HepG2 (cell line): ENCODE measurements around the gene CASKIN1. TPM values are rescaled to one million over a fixed set of nuclear protein-coding genes. Genes with fewer than 3 reads are reported as not detected.

Experiments used
- ATAC-seq: fragments of 200-7000 bp; cut with Tn5 transposase; 3 replicates; pipeline ENCODE4 v1.9.1; 2020; ENCODE audit warnings: mild to moderate bottlenecking, moderate library complexity
- BruUV-seq: library from RNA; stranded (reverse); fragments of 400-500 nt; replicated peaks from 2 replicates; lab custom pipeline; 2021; lab: Mats Ljungman, UMichigan
- CTCF ChIA-PET: fragments of 300-600 bp; formaldehyde crosslinking; extraction: SDS; loops from one replicate; lab custom pipeline; 2021; ENCODE audit warnings: low total read pairs, inconsistent platforms, low intra/inter-chr PET ratio; lab: Yijun Ruan, JAX
- POLR2A ChIA-PET: fragments of 350-600 bp; sonication (Branson Sonifier 250); formaldehyde crosslinking; loops from one replicate; lab custom pipeline; 2020; ENCODE audit warnings: antibody characterized with exemption, inconsistent platforms; lab: Yijun Ruan, JAX
- DNase-seq: peaks from one replicate; pipeline ENCODE4 v3.0.0-alpha.2; 2015; ENCODE audit warnings: low spot score
- FAIRE-seq: peaks from 3 replicates; lab custom pipeline; 2011; peaks lifted over from hg19 to GRCh38; lab: Jason Lieb, UNC
- H2AFZ ChIP-seq: one replicate; pipeline ENCODE4 v1.6.1; 2011; ENCODE audit warnings: low read length, inconsistent platforms
- H3K27ac ChIP-seq: fragments of 300-600 bp; 3 replicates; pipeline ENCODE4 v1.8.0; 2011; ENCODE audit warnings: mixed run types, mild to moderate bottlenecking, mixed read lengths, low read length, inconsistent platforms; ENCODE audit not compliant: insufficient read depth; ENCODE audit errors: extremely low read length
- H3K27me3 ChIP-seq, 2 experiments: fragments of 200-600 bp in 1 of 2; 2 replicates in 1 of 2; 3 replicates in 1 of 2; pipeline versions ENCODE4 v1.6.0 to v1.8.0; 2011; ENCODE audit warnings: low read length in 2 of 2, mild to moderate bottlenecking in 2 of 2, moderate library complexity in 2 of 2, inconsistent platforms in 1 of 2; ENCODE audit not compliant: insufficient read depth in 2 of 2, control insufficient read depth in 1 of 2
- H3K36me3 ChIP-seq, 2 experiments: fragments of 200-600 bp in 1 of 2; replicated peaks in 1 of 2; 2 replicates in 1 of 2; 3 replicates in 1 of 2; pipeline versions ENCODE4 v1.5.1 to v1.8.0; 2011; ENCODE audit warnings: low read length in 2 of 2, inconsistent platforms in 1 of 2; ENCODE audit not compliant: insufficient read depth in 2 of 2, control insufficient read depth in 1 of 2
- H3K4me1 ChIP-seq: 2 replicates; pipeline ENCODE4 v1.5.1; 2012; ENCODE audit warnings: low read length, inconsistent platforms; ENCODE audit not compliant: insufficient read depth
- H3K4me2 ChIP-seq: 2 replicates; pipeline ENCODE4 v1.6.0; 2011; ENCODE audit warnings: low read depth, low read length, inconsistent platforms
- H3K4me3 ChIP-seq, 3 experiments: fragments of 200-600 bp in 1 of 3; sonication (generic), shearing (Covaris generic) in 1 of 3; replicated peaks in 1 of 3; 2 replicates each; pipeline ENCODE4 v1.5.1; 2011 to 2016; ENCODE audit warnings: low read length in 3 of 3, inconsistent platforms in 2 of 3, low read depth in 2 of 3, mild to moderate bottlenecking in 2 of 3, control low read depth in 1 of 3, mixed read lengths in 1 of 3; ENCODE audit not compliant: insufficient read depth in 1 of 3
- H3K79me2 ChIP-seq: one replicate; pipeline ENCODE4 v1.6.1; 2011; ENCODE audit warnings: low read length, inconsistent platforms; ENCODE audit not compliant: insufficient read depth
- H3K9ac ChIP-seq: 2 replicates; pipeline ENCODE4 v1.6.0; 2011; ENCODE audit warnings: mild to moderate bottlenecking, low read depth, low read length, inconsistent platforms; ENCODE audit not compliant: insufficient read depth
- H3K9me3 ChIP-seq: 2 replicates; pipeline ENCODE4 v1.5.1; 2012; ENCODE audit warnings: mild to moderate bottlenecking, low read length
- H4K20me1 ChIP-seq: 2 replicates; pipeline ENCODE4 v1.6.0; 2011; ENCODE audit warnings: inconsistent platforms, mild to moderate bottlenecking, low read length, moderate library complexity; ENCODE audit not compliant: insufficient read depth
- BHLHE40 ChIP-seq: IDR thresholded peaks from 2 replicates; pipeline ENCODE4 v1.6.1; 2011; ENCODE audit warnings: low read length, improper control_type of control experiment
- BORCS8-MEF2B ChIP-seq: sonication (generic); formaldehyde crosslinking; IDR thresholded peaks from 2 replicates; pipeline ENCODE4 v1.8.0; 2022; ENCODE audit warnings: mild to moderate bottlenecking, missing genetic modification reagents
- ELF3 ChIP-seq: IDR thresholded peaks from 2 replicates; pipeline ENCODE4 v1.6.1; 2016; ENCODE audit warnings: missing genetic modification reagents, missing compliant biosample characterization
- FOXC1 ChIP-seq: sonication (generic); formaldehyde crosslinking; IDR thresholded peaks from 2 replicates; pipeline ENCODE4 v1.8.0; 2022; ENCODE audit warnings: mild to moderate bottlenecking, missing genetic modification reagents, borderline replicate concordance
- RNF2 ChIP-seq: fragments of 450-650 bp; conservative IDR thresholded peaks from 2 replicates; pipeline ENCODE4 v1.6.1; 2016; ENCODE audit warnings: low read depth
- YY1 ChIP-seq: IDR thresholded peaks from 2 replicates; pipeline ENCODE4 v1.6.1; 2011; ENCODE audit warnings: low read length, low read depth, moderate library complexity, mild to moderate bottlenecking; ENCODE audit not compliant: insufficient read depth, insufficient replicate concordance
- ZEB1 ChIP-seq: IDR thresholded peaks from 2 replicates; pipeline ENCODE4 v1.6.1; 2012; ENCODE audit warnings: mild to moderate bottlenecking, low read depth, inconsistent platforms; ENCODE audit not compliant: insufficient replicate concordance
- ZKSCAN1 ChIP-seq: fragments of 150-350 bp; IDR thresholded peaks from 2 replicates; pipeline ENCODE4 v1.6.1; 2014; ENCODE audit warnings: low read length
- ZNF546 ChIP-seq: sonication (generic); formaldehyde crosslinking; conservative IDR thresholded peaks from 2 replicates; pipeline ENCODE4 v1.8.1; 2023; ENCODE audit warnings: mild to moderate bottlenecking, missing genetic modification reagents
- ZNF605 ChIP-seq: sonication (generic); formaldehyde crosslinking; IDR thresholded peaks from 2 replicates; pipeline ENCODE4 v1.8.0; 2022; ENCODE audit warnings: mild to moderate bottlenecking, missing genetic modification reagents
- ZNF724P ChIP-seq: sonication (generic); formaldehyde crosslinking; IDR thresholded peaks from 2 replicates; pipeline ENCODE4 v1.8.0; 2022; ENCODE audit warnings: missing genetic modification reagents, borderline replicate concordance
- WGBS: methylation state at CpG from one replicate; pipeline ENCODE4 v1.1.6; 2017; ENCODE audit warnings: low lambda C conversion rate; 5-methylcytosine and 5-hydroxymethylcytosine counted together
- in situ Hi-C: cut with HindIII; loops from 2 replicates; pipeline ENCODE4 v1.10.0; 2017; ENCODE audit warnings: low pct_unique_long_range_greater_than_20kb; ENCODE audit not compliant: extremely low pct_ligation_motif_present
- intact Hi-C: fragments of 100-400 bp; cut with micrococcal nuclease; formaldehyde crosslinking; loops from one replicate; pipeline ENCODE4 v1.10.0; 2022; ENCODE audit not compliant: unreplicated experiment
- polyA plus RNA-seq, 8 experiments: library from polyadenylated mRNA; depleted of rRNA in 3 of 8; stranded (reverse) in 7 of 8; unstranded in 1 of 8; fragments of >200 nt; fragmentation: Illumina TruSeq in 4 of 8; extraction: Trizol in 4 of 8; gene quantifications; 2 replicates each; pipeline versions ENCODE4 v1.2.1 to v1.2.3, GENCODE V29; 2011 to 2016; ENCODE audit warnings: low read depth in 4 of 8, missing spikeins in 1 of 8, mixed read lengths in 1 of 8; ENCODE audit not compliant: insufficient read depth in 1 of 8
- total RNA-seq, 5 experiments: library from RNA; depleted of rRNA; stranded (reverse); fragments of >200 nt; fragmentation: Illumina TruSeq; extraction: Trizol; gene quantifications; 2 replicates each; pipeline ENCODE4 v1.2.3, GENCODE V29; 2016; ENCODE audit warnings: low read depth in 1 of 5
- TF ChIP-seq, protein P1 (sequence below): sonication (generic); formaldehyde crosslinking; IDR thresholded peaks from 2 replicates; pipeline ENCODE4 v1.4.0; 2020; ENCODE audit warnings: missing genetic modification reagents
- TF ChIP-seq, protein P2 (sequence below): sonication (generic); formaldehyde crosslinking; IDR thresholded peaks from 2 replicates; pipeline ENCODE4 v1.8.0; 2022; ENCODE audit warnings: mild to moderate bottlenecking, missing genetic modification reagents
- TF ChIP-seq, protein P3 (sequence below): sonication (generic); IDR thresholded peaks from 2 replicates; pipeline ENCODE4 v1.6.1; 2016; ENCODE audit warnings: low read depth, borderline replicate concordance
- TF ChIP-seq, protein P4 (sequence below): sonication (generic); formaldehyde crosslinking; IDR thresholded peaks from 2 replicates; pipeline ENCODE4 v1.4.0; 2020; ENCODE audit warnings: missing genetic modification reagents, borderline replicate concordance

Gene CASKIN1
- total and polyA plus RNA-seq, 2 of the 13 experiments (the other 11 are each of a cell fraction or from before 2014, with no cell fraction given), result 1.2 to 2.2 TPM

DNA sequence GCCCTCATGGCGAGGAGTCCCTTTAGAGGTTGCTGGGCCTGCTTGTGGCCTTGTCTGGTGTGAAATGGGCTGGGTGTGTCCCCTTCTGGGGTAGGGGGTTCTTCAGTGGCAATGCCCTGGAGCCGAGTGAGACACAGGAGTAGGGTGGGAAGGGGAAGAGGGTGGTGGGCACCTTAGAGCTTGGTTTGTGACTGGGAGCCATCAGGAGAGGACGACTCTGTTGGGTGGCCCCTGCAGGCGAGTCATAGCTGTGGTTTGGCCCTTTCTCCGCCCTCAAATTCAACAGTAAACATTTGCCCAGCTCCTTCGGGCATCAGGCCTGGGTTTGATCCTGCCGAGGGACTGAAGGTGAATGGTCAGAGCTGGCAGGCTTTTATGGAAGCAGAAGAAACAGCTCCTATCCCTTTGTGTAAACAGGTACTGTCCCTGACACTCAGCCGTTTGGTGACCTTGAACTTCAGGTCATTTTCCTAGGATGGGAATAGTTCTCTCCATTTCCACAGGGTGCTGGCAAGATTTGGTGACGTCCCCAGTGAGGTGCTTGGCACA is 29.9 kb upstream of the CASKIN1 start:
- no TSS peak for BruUV-seq
- H3K27me3 ChIP-seq, result no peaks in the 10 kb centered on the region
- peak overlapping the region; percentile 62 for H3K4me2 ChIP-seq
- H3K9me3 ChIP-seq, result no peaks in the 10 kb centered on the region
- intact Hi-C loops (no loop called here), in situ Hi-C loops (no loop called here)
- peak overlapping the region; percentile 68 for H3K27ac ChIP-seq
- peaks cover 11% of the 10 kb centered on the region for H4K20me1 ChIP-seq
- peaks cover 17 to 30% of the 10 kb centered on the region in 2 experiments; a peak in 3 of 5 replicates for H3K36me3 ChIP-seq
- peak overlapping the region in 1 of 3 experiments; percentile 52; a peak in 3 of 6 replicates for H3K4me3 ChIP-seq
- H3K9ac ChIP-seq, result 0 out of 2 replicates have a peak overlapping the region, but pooled peaks have one; percentile 2
- FAIRE-seq, result peak; percentile 97
- peaks cover 18% of the 10 kb centered on the region for H3K79me2 ChIP-seq
- peaks cover 30% of the 10 kb centered on the region for H3K4me1 ChIP-seq
- peak; percentile 54 for ATAC-seq
- POLR2A ChIA-PET, result interaction anchor here (0.7 to 3.1 kb wide), 19 partner anchors 9 to 78 kb away, joined by 3 to 56 read pairs (median 4); partner anchors contain the start of genes BRICD5, DNASE1L2, ECI1 and PGP
- 17% methylated on average over 7 of the region's 9 CpGs for WGBS
- peak; percentile 91 for DNase-seq
- CTCF ChIA-PET, result no interaction called here
- H2AFZ ChIP-seq, result no peak overlapping the region
- TF ChIP-seq RNF2 (no peak), ELF3 (CRISPR knock-in tag) (0 out of 2 replicates have a peak, but pooled peaks have one; percentile 29), BHLHE40 (0 out of 2 replicates have a peak, but pooled peaks have one; percentile 17), ZNF605 (CRISPR knock-in tag) (peak; percentile 68; the same call in 1 of the 2 replicates), ZEB1 (no peak), ZNF546 (CRISPR knock-in tag) (no peak), ZNF724P (0 out of 2 replicates have a peak, but pooled peaks have one; percentile 8), ZKSCAN1 (no peak), YY1 (peak; percentile 37), FOXC1 (CRISPR knock-in tag) (no peak), BORCS8-MEF2B (CRISPR knock-in tag) (no peak)
- TF ChIP-seq, protein P1, sequence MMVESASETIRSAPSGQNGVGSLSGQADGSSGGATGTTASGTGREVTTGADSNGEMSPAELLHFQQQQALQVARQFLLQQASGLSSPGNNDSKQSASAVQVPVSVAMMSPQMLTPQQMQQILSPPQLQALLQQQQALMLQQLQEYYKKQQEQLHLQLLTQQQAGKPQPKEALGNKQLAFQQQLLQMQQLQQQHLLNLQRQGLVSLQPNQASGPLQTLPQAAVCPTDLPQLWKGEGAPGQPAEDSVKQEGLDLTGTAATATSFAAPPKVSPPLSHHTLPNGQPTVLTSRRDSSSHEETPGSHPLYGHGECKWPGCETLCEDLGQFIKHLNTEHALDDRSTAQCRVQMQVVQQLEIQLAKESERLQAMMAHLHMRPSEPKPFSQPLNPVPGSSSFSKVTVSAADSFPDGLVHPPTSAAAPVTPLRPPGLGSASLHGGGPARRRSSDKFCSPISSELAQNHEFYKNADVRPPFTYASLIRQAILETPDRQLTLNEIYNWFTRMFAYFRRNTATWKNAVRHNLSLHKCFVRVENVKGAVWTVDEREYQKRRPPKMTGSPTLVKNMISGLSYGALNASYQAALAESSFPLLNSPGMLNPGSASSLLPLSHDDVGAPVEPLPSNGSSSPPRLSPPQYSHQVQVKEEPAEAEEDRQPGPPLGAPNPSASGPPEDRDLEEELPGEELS, result peak; percentile 81
- TF ChIP-seq, protein P2, sequence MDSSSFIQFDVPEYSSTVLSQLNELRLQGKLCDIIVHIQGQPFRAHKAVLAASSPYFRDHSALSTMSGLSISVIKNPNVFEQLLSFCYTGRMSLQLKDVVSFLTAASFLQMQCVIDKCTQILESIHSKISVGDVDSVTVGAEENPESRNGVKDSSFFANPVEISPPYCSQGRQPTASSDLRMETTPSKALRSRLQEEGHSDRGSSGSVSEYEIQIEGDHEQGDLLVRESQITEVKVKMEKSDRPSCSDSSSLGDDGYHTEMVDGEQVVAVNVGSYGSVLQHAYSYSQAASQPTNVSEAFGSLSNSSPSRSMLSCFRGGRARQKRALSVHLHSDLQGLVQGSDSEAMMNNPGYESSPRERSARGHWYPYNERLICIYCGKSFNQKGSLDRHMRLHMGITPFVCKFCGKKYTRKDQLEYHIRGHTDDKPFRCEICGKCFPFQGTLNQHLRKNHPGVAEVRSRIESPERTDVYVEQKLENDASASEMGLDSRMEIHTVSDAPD (CRISPR knock-in tag), result no peak; the same call in 1 of the 2 replicates
- TF ChIP-seq, protein P3, sequence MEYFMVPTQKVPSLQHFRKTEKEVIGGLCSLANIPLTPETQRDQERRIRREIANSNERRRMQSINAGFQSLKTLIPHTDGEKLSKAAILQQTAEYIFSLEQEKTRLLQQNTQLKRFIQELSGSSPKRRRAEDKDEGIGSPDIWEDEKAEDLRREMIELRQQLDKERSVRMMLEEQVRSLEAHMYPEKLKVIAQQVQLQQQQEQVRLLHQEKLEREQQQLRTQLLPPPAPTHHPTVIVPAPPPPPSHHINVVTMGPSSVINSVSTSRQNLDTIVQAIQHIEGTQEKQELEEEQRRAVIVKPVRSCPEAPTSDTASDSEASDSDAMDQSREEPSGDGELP, result peak; percentile 73; the same call in 1 of the 2 replicates
- TF ChIP-seq, protein P4, sequence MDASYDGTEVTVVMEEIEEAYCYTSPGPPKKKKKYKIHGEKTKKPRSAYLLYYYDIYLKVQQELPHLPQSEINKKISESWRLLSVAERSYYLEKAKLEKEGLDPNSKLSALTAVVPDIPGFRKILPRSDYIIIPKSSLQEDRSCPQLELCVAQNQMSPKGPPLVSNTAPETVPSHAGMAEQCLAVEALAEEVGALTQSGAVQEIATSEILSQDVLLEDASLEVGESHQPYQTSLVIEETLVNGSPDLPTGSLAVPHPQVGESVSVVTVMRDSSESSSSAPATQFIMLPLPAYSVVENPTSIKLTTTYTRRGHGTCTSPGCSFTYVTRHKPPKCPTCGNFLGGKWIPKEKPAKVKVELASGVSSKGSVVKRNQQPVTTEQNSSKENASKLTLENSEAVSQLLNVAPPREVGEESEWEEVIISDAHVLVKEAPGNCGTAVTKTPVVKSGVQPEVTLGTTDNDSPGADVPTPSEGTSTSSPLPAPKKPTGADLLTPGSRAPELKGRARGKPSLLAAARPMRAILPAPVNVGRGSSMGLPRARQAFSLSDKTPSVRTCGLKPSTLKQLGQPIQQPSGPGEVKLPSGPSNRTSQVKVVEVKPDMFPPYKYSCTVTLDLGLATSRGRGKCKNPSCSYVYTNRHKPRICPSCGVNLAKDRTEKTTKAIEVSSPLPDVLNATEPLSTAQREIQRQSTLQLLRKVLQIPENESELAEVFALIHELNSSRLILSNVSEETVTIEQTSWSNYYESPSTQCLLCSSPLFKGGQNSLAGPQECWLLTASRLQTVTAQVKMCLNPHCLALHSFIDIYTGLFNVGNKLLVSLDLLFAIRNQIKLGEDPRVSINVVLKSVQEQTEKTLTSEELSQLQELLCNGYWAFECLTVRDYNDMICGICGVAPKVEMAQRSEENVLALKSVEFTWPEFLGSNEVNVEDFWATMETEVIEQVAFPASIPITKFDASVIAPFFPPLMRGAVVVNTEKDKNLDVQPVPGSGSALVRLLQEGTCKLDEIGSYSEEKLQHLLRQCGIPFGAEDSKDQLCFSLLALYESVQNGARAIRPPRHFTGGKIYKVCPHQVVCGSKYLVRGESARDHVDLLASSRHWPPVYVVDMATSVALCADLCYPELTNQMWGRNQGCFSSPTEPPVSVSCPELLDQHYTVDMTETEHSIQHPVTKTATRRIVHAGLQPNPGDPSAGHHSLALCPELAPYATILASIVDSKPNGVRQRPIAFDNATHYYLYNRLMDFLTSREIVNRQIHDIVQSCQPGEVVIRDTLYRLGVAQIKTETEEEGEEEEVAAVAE (CRISPR knock-in tag), result no peak
